ENCODE measurements around the gene BTBD6. TPM values are rescaled to one million over a fixed set of nuclear protein-coding genes. Genes with fewer than 3 reads are reported as not detected.

Gene BTBD6
- total and polyA plus RNA-seq, 2 donors (not counting 3 experiments of a cell fraction or from before 2014, with no cell fraction given): 63.1 to 65.0 TPM

DNA sequence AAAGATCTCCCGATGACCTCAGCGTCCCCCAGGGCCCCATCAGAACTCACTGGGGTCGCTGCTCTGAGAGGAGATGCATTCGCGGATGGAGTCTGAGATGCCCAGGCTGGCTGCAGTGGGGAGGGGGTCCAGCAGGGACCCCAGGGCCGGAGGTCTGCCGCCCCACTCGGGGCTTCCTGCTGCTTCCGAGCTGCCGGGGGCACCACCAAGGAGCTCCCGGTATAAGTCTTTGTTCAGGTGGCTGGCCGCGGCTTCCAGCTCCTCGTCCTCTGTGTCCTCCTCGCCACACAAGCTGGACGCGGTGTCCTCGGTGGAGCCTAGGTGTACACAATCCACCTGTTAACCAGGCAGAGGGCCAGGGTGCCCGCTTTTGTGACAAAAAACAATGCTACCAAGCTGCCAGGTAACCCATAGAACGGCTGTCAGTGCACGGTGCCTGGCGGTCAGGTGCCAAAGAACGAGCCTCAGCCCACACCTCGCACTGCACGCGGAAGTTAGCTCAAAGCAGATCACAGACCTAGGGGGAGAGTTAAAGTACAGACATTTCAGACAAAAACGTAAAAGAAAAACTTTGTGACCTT, 26.6 kb upstream of the BTBD6 start:
- dilution Hi-C loops (cut with MboI; ENCODE audit: extremely low pct_ligation_motif_present, low sequenced_read_pairs) (no loop called here), intact Hi-C loops (cut with micrococcal nuclease) (no loop called here)
- CTCF ChIA-PET: no interaction called here
- FAIRE-seq: no peak
- Histone ChIP-seq H3K4me1 (ENCODE audit: control insufficient read depth, extremely low read depth, insufficient read depth, low read length) (no peaks in the 10 kb centered on the region), H3K4me3 (replicated peaks in 1 of 3; ENCODE audit: insufficient read depth in 1 of 3, low read depth in 1 of 3, low read length in 3 of 3) (no peak overlapping the region), H2AFZ (ENCODE audit: low read depth, low read length) (no peak overlapping the region), H3K27ac (ENCODE audit: insufficient read depth, low read depth, low read length) (no peak overlapping the region), H3K9me3 (replicated peaks; ENCODE audit: control insufficient read depth, insufficient read depth, low read length) (no peaks in the 10 kb centered on the region), H4K20me1 (replicated peaks; ENCODE audit: control insufficient read depth, extremely low read depth, insufficient read depth, low read length) (no peaks in the 10 kb centered on the region), H3K36me3 (ENCODE audit: control insufficient read depth in 2 of 2, extremely low read depth in 1 of 2, insufficient read depth in 2 of 2, low read length in 2 of 2) (peaks cover 0 to 28% of the 10 kb centered on the region in 2 experiments), H3K27me3 (ENCODE audit: control insufficient read depth in 2 of 2, insufficient read depth in 2 of 2, low read length in 2 of 2) (no peaks in the 10 kb centered on the region), H3K4me2 (ENCODE audit: insufficient read depth, low read length) (no peak overlapping the region), H3K9me1 (replicated peaks; ENCODE audit: control insufficient read depth, extremely low read depth, insufficient read depth, low read length) (no peaks in the 10 kb centered on the region), H3K9ac (replicated peaks; ENCODE audit: extremely low read depth, insufficient read depth, low read length) (no peak overlapping the region), H3K79me2 (ENCODE audit: control insufficient read depth, insufficient read depth, low read length) (no peaks in the 10 kb centered on the region)
- no peak for TF ChIP-seq JUN (IDR thresholded peaks at IDR 0.05; ENCODE audit: borderline replicate concordance, insufficient read depth, insufficient read length, low read depth)
- TF ChIP-seq, protein P1, sequence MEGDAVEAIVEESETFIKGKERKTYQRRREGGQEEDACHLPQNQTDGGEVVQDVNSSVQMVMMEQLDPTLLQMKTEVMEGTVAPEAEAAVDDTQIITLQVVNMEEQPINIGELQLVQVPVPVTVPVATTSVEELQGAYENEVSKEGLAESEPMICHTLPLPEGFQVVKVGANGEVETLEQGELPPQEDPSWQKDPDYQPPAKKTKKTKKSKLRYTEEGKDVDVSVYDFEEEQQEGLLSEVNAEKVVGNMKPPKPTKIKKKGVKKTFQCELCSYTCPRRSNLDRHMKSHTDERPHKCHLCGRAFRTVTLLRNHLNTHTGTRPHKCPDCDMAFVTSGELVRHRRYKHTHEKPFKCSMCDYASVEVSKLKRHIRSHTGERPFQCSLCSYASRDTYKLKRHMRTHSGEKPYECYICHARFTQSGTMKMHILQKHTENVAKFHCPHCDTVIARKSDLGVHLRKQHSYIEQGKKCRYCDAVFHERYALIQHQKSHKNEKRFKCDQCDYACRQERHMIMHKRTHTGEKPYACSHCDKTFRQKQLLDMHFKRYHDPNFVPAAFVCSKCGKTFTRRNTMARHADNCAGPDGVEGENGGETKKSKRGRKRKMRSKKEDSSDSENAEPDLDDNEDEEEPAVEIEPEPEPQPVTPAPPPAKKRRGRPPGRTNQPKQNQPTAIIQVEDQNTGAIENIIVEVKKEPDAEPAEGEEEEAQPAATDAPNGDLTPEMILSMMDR (IDR thresholded peaks at IDR 0.05; ENCODE audit: extremely low read depth in 1 of 2, insufficient read depth in 1 of 2, low read depth in 1 of 2, low read length in 2 of 2): no peak
- no peak for TF ChIP-seq POLR2A (IDR thresholded peaks at IDR 0.05; ENCODE audit: low read depth, low read length)
- TF ChIP-seq POLR2AphosphoS5 (IDR thresholded peaks at IDR 0.05; ENCODE audit: insufficient read depth, low read depth, low read length): no peak
- TF ChIP-seq, protein P2, sequence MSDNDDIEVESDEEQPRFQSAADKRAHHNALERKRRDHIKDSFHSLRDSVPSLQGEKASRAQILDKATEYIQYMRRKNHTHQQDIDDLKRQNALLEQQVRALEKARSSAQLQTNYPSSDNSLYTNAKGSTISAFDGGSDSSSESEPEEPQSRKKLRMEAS (IDR thresholded peaks at IDR 0.05; ENCODE audit: insufficient read depth, insufficient read length): no peak
- TF ChIP-seq FOS (IDR thresholded peaks at IDR 0.05; ENCODE audit: borderline replicate concordance, insufficient read depth, low read length): no peak
- TF ChIP-seq MYC (IDR thresholded peaks at IDR 0.05; ENCODE audit: low read depth, low read length): no peak
- TF ChIP-seq GATA2 (IDR thresholded peaks at IDR 0.05; ENCODE audit: insufficient read depth, insufficient read length, low read depth, low read length): no peak
- TF ChIP-seq EZH2 (IDR thresholded peaks at IDR 0.05; ENCODE audit: borderline replicate concordance, low read depth, low read length, severe bottlenecking): no peak
- no TSS peak for BruUV-seq (replicated peaks)
- POLR2A ChIA-PET: no interaction called here
- no peak for DNase-seq (ENCODE audit: low read depth, low spot score)
